BE2C (cell line): ENCODE data around the gene ERCC1.

Experiments
- DNase-seq: peaks from one replicate; pipeline ENCODE4 v3.0.0-alpha.2; 2020
- H3K27me3 ChIP-seq: fragments of 250-450 bp; sonication (Bioruptor Pico); 2 replicates; pipeline ENCODE4 v1.5.1; 2020; ENCODE audit warnings: mild to moderate bottlenecking
- H3K36me3 ChIP-seq: fragments of 250-450 bp; sonication (Bioruptor Pico); 2 replicates; pipeline ENCODE4 v1.5.1; 2020; ENCODE audit warnings: mild to moderate bottlenecking
- H3K4me1 ChIP-seq: fragments of 250-450 bp; sonication (Bioruptor Pico); 2 replicates; pipeline ENCODE4 v1.5.1; 2020
- H3K4me3 ChIP-seq: 2 replicates; pipeline ENCODE4 v1.5.1; 2011; ENCODE audit warnings: low read depth, low read length
- H3K9me3 ChIP-seq: fragments of 250-450 bp; sonication (Bioruptor Pico); 2 replicates; pipeline ENCODE4 v1.5.1; 2020
- TF ChIP-seq, protein P1 (sequence below): IDR thresholded peaks from 2 replicates; pipeline ENCODE4 v1.5.1; 2012; ENCODE audit warnings: mild to moderate bottlenecking, low read depth, low read length

Gene ERCC1

DNA sequence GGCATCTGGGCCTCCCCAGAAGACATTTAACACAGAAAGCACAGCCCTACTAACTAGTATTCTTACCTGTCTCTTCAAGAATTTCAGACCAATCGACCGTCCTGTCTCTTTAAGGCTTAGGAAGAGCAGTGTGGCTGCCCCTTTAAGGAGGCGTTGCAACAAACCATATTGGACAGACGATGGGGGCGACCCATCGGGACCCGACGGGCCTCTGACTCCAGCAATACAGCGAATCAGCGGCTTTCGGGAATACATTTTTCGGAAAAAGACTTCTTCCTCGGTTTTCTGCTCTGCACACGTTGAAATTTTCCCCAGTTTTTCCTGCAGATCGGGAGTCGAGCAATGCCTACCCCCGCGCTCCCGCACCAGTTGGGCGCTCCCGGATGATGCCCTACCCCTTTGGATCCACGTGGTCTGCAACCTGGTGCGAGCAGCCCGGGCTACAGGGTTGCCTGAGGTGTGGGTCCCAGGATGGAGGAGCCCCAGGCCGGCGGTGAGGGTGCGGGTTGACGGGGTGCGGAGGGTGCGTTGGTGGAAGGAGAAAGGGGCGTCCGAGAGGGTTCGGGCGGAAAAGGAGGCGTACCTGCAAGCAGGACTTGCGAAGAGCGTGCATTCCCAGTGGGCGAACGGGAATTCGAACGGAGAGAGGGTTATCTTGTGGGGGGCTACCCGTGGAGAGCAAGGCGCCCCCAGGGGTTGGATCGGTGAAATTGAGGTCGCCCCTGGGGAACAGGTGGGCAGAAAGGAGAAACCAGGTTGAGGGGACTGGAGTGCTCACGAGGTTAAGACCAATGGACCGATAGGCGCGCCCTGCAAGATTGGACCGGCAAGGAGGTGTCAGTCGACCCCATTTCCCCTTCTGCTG, 17.3 kb downstream of the ERCC1 start, which contains the start of gene POLR1G:
TSS of gene POLR1G (plus strand) at position 419 of the 865 bp plus-strand sequence. CDS start at position 472, 53 bp downstream.
- Histone ChIP-seq H3K4me3 (peak within 1 kb of the TSS; percentile 89), H3K36me3 (peaks cover 32% of the 10 kb centered on the region), H3K9me3 (no peaks in the 10 kb centered on the region), H3K27me3 (peaks cover 7% of the 10 kb centered on the region; the same call in 1 of the 2 replicates), H3K4me1 (no peaks in the 10 kb centered on the region; the same call in none of the 2 replicates)
- peak; percentile 86 for DNase-seq
- TF ChIP-seq, protein P1, sequence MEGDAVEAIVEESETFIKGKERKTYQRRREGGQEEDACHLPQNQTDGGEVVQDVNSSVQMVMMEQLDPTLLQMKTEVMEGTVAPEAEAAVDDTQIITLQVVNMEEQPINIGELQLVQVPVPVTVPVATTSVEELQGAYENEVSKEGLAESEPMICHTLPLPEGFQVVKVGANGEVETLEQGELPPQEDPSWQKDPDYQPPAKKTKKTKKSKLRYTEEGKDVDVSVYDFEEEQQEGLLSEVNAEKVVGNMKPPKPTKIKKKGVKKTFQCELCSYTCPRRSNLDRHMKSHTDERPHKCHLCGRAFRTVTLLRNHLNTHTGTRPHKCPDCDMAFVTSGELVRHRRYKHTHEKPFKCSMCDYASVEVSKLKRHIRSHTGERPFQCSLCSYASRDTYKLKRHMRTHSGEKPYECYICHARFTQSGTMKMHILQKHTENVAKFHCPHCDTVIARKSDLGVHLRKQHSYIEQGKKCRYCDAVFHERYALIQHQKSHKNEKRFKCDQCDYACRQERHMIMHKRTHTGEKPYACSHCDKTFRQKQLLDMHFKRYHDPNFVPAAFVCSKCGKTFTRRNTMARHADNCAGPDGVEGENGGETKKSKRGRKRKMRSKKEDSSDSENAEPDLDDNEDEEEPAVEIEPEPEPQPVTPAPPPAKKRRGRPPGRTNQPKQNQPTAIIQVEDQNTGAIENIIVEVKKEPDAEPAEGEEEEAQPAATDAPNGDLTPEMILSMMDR: no peak

DNA sequence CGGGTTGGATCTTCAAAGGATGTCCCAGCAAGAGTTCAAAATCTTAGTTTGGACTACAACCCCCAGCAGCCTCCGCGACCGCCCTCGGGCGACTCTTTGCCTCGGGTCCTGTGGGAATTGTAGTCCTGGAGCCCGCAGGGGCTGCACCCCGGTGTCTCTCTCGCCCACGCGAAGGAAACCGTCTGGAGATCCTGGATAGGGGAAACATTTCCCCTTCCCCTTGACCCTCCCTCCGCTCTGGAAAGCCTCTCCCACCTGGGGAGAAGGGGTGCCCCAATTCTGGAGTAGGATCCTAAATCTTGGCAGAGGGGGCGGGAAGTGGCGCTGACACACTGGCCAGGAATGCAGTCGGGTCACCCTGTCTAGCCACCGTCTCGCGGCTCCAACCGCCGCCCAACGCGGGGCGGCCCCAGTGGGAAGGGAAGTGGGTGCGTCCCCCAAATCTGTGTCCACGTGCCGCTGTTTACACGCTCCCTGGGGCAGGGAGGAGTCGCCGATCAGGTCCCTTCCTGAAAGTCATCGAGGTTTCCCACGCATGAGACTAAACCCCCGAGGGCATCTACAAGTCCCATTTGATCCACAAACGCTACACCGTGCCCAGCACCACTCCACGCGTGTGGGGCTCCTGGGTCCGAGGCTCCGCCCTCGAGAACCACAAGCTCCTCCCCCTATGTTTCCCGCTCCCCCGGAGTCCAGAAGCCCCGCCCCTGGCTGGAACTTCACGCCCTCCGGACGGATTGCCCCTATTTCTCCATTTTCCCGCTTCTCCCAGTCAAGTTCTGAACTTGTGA, 18.1 kb downstream of the ERCC1 start:
- peak; percentile 89 for DNase-seq
- H3K9me3 ChIP-seq: no peaks in the 10 kb centered on the region
- peaks cover 7% of the 10 kb centered on the region; the same call in 1 of the 2 replicates for H3K27me3 ChIP-seq
- TF ChIP-seq, protein P1: no peak
- H3K4me3 ChIP-seq: peak overlapping the region; percentile 89
- peaks cover 24% of the 10 kb centered on the region for H3K36me3 ChIP-seq
- no peaks in the 10 kb centered on the region; the same call in none of the 2 replicates for H3K4me1 ChIP-seq

GRCh38 chr19:45404557-45405434, 18.9 kb downstream of the ERCC1 start, which contains the start of gene PPP1R13L:
Gene PPP1R13L, minus strand, starts transcription at chr19:45405069. Its CDS starts 6,751 bp downstream, at chr19:45398318.
- TF ChIP-seq, protein P1: no peak
- H3K4me1 ChIP-seq: no peaks in the 10 kb centered on the region; the same call in none of the 2 replicates
- DNase-seq: peak; percentile 53

GRCh38 chr19:45403781-45404556, 19.7 kb downstream of the ERCC1 start:
- Histone ChIP-seq H3K9me3 (no peaks in the 10 kb centered on the region), H3K36me3 (peaks cover 13% of the 10 kb centered on the region), H3K4me3 (no peak overlapping the region), H3K4me1 (no peaks in the 10 kb centered on the region; the same call in none of the 2 replicates), H3K27me3 (peaks cover 7% of the 10 kb centered on the region; the same call in 1 of the 2 replicates)
- peak; percentile 49 for DNase-seq
- TF ChIP-seq, protein P1: peak; percentile 47; the same call in 1 of the 2 replicates

More at GRCh38 chr19:45404557-45405434, 18.9 kb downstream of the ERCC1 start, which contains the start of gene PPP1R13L:
- Histone ChIP-seq H3K4me3 (peak within 1 kb of the TSS; percentile 89), H3K9me3 (no peaks in the 10 kb centered on the region), H3K36me3 (peaks cover 18% of the 10 kb centered on the region), H3K27me3 (peaks cover 7% of the 10 kb centered on the region; the same call in 1 of the 2 replicates)

DNA sequence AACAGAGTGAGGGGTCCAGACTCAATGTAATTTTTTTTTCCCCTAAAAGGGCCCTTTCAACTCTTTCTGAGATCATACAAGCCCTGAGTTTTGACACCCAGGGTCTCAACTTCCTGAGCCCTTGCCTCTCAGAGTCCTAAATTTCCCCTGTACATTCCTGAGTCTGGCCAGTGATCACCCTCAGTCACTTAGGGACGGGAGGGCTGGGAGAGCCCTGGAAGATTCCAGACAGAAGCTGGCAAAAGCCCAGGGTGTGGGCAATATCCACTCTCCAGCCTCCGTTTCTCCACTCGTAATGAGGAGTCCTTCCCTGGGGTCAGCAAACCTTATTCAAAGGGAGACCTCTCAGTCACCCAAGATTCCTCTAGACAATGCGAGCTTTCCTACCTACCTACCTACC, 20.4 kb downstream of the ERCC1 start:
- H3K4me3 ChIP-seq: no peak overlapping the region
- peaks cover 6% of the 10 kb centered on the region for H3K36me3 ChIP-seq
- H3K27me3 ChIP-seq: peaks cover 7% of the 10 kb centered on the region; the same call in 1 of the 2 replicates
- no peaks in the 10 kb centered on the region; the same call in none of the 2 replicates for H3K4me1 ChIP-seq
- TF ChIP-seq, protein P1: no peak
- H3K9me3 ChIP-seq: no peaks in the 10 kb centered on the region
- no peak for DNase-seq
